ENCODE data around the gene PLPPR1.

Gene PLPPR1

DNA sequence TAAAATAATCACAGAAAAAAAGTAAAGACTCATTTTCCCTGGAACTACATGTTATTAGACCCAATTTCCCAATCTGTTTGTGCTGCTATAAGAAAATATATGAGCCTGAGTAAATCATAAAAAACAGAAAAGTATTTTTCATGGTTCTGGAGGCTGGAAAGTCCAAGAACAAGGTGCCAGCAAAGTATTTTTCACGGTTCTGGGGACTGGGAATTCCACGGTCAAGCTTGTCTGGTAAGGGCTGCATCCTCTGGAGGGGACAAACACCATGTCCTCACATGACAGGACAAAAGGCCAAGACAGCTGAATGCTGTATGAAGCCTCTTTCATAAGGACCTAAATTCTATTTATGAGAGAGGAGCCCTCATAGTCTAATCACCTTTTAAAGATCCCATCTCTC lies 172.3 kb downstream of the PLPPR1 start:
- no peak for TF ChIP-seq ZFX (IDR thresholded peaks at IDR 0.05)
- TF ChIP-seq, protein P1, sequence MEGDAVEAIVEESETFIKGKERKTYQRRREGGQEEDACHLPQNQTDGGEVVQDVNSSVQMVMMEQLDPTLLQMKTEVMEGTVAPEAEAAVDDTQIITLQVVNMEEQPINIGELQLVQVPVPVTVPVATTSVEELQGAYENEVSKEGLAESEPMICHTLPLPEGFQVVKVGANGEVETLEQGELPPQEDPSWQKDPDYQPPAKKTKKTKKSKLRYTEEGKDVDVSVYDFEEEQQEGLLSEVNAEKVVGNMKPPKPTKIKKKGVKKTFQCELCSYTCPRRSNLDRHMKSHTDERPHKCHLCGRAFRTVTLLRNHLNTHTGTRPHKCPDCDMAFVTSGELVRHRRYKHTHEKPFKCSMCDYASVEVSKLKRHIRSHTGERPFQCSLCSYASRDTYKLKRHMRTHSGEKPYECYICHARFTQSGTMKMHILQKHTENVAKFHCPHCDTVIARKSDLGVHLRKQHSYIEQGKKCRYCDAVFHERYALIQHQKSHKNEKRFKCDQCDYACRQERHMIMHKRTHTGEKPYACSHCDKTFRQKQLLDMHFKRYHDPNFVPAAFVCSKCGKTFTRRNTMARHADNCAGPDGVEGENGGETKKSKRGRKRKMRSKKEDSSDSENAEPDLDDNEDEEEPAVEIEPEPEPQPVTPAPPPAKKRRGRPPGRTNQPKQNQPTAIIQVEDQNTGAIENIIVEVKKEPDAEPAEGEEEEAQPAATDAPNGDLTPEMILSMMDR (conservative IDR thresholded peaks at IDR 0.05), result no peak
- no peak overlapping the region for H3K27ac ChIP-seq

DNA sequence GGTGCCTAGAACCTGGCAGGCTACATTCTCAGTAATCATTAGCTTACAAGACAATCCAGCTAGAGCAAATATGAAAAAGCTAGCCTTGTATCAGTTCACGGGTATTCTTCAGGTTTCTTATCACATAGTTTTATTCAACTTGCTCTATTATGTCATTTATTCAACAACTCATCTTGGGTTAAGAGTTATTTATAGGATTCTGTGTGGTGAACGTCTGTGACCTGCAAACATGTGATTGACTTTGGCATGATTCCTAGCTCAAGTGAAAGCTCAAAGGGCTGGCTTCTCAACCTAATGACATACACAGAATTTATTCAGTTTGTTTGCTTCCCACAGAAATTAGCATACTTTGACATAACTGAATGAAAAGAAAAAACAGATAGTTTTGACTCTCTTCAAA lies 173.1 kb downstream of the PLPPR1 start:
- TF ChIP-seq ZFX (IDR thresholded peaks at IDR 0.05), result no peak
- TF ChIP-seq, protein P1 (conservative IDR thresholded peaks at IDR 0.05), result no peak
- no peak overlapping the region for H3K27ac ChIP-seq

DNA sequence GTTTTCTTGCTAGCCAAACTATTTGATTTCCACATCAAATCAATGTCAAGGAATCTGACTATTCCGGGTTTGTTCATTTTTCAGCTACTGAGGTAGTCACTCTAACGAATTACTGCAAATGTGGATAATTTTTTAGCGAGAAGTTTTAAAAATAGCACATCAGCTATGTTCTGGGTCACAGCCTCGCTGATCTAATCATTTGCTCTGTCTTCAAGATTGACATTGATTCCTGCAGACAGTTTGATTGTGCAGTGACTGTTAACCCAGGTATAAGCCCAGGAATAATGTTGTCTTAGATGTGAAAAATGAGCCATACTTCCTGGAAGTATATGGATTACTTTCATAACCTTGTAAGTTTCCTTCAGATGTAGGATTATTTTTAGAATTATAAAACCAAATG lies 181.1 kb downstream of the PLPPR1 start:
- no peak overlapping the region for H3K27ac ChIP-seq
- TF ChIP-seq ZFX (IDR thresholded peaks at IDR 0.05), result no peak
- TF ChIP-seq, protein P1 (conservative IDR thresholded peaks at IDR 0.05), result no peak

DNA sequence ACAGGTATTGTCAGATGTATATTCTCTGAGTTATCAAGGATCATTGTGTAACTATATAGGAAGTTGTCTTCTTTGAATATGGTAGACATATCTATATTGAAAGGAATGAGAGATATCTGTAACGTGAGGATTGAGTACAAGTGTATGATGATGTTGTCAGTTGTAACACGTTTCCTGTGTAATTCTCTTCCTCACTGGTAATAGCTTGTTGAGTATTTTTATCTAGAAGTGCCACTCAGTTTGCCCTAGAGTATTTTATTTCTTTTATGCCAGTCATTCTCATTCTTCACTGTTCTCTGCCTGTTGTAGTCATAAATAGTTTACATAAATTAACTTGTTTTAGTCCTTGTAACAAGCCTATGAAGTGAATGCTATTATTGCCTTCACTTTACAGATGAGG lies 184.1 kb downstream of the PLPPR1 start:
- TF ChIP-seq ZFX (IDR thresholded peaks at IDR 0.05), result no peak
- TF ChIP-seq, protein P1 (conservative IDR thresholded peaks at IDR 0.05), result no peak

DNA sequence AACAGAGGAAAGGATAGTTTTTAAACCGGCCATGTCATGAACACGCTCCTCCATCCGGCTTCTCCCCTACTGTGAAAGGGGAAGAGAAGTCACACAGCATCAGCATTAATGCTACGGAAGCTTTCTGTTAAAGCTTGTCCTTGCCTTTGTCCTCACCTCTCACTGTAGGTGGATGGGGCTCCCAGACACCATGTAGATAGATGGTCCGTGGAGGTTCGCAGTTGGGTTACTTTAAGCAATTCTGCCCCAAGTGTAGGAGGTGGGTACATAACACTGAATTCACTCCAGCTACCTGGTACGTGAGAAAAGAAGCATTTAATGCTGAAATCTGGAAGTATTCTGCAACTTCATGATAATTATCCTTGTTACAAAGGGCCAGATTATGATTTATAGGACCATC lies 190.5 kb downstream of the PLPPR1 start:
- no peak for TF ChIP-seq ZFX (IDR thresholded peaks at IDR 0.05)
- TF ChIP-seq, protein P1 (conservative IDR thresholded peaks at IDR 0.05), result no peak
- H3K27ac ChIP-seq, result no peak overlapping the region

More for the DNA sequence above, 184.1 kb downstream of the PLPPR1 start:
- H3K27ac ChIP-seq, result no peak overlapping the region

DNA sequence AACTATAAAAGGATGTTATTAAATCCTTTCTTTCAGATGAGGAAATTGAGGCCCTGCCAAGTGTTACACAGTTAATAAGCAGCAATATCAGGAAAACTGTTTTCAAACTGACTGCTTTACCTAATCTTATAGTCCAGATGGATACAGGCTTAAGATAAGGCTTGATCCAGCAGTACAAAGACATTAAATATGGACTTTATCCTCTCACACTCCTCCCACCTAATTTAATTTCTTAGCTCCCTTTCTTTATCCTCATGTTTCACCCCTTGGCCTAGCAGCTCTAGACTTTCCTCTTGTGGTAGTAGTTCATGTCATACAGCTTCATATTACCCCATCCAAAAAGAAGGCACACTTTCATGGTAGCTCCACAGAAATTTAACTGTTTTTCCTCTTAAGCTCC lies 191.8 kb downstream of the PLPPR1 start:
- no peak overlapping the region for H3K27ac ChIP-seq
- no peak for TF ChIP-seq ZFX (IDR thresholded peaks at IDR 0.05)
- TF ChIP-seq, protein P1 (conservative IDR thresholded peaks at IDR 0.05), result no peak

DNA sequence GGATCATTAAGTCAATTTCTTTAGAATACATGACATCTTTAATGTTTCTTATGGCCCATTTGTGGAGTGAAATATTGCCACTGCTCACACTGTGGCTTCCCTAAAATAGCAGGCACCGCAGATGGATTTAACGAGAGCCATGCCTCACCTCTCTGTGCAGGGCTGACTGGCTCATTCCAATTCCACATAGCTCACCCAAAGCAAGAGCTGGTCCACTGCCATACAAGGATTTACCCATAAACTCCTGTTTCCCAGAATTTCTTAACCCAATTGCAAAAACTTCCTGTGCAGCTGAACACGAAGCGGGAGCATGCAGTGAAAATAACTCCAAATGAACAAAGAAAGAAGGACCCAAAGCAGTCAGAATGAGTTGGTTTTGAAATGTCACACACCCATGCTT lies 196.7 kb downstream of the PLPPR1 start:
- H3K27ac ChIP-seq, result no peak overlapping the region
- TF ChIP-seq ZFX (IDR thresholded peaks at IDR 0.05), result no peak
- TF ChIP-seq, protein P1 (conservative IDR thresholded peaks at IDR 0.05), result no peak
